Thoracic aorta (tissue), 2 donors: ENCODE measurements around the gene DTNB. TPM values are rescaled to one million over a fixed set of nuclear protein-coding genes. Genes with fewer than 3 reads are reported as not detected.
"Not testable (repeated sequence)": the region's sequence is repeated elsewhere in the genome, so short reads cannot be mapped to it uniquely, and the experiment has no call there.

Experiments used
- ATAC-seq: fragments of 150-250 bp; one replicate; pipeline ENCODE4 v1.8.0; 2017; ENCODE audit warnings: low read depth; ENCODE audit not compliant: insufficient number of reproducible peaks, low FRiP score
- DNase-seq: peaks from one replicate; pipeline ENCODE4 v3.0.0-alpha.2; 2020; ENCODE audit warnings: low spot score
- H3K27ac ChIP-seq, 2 donors: fragments of 200-600 bp; sonication (generic); 1 replicate in 1 of 2; 2 replicates in 1 of 2; pipeline ENCODE4 v1.5.1; 2016; ENCODE audit warnings: mild to moderate bottlenecking in 2 of 2, moderate library complexity in 2 of 2
- H3K27me3 ChIP-seq: fragments of 200-600 bp; sonication (generic); replicated peaks from 2 replicates; pipeline ENCODE4 v1.6.0; 2016; ENCODE audit warnings: mild to moderate bottlenecking; ENCODE audit not compliant: insufficient read depth
- H3K36me3 ChIP-seq: fragments of 200-600 bp; sonication (generic); one replicate; pipeline ENCODE4 v1.5.1; 2016
- H3K4me1 ChIP-seq, 2 donors: fragments of 200-600 bp; sonication (generic); 1 replicate in 1 of 2; 2 replicates in 1 of 2; pipeline versions ENCODE4 v1.5.1 to v1.6.0; 2016; ENCODE audit warnings: low read depth in 2 of 2, mild to moderate bottlenecking in 1 of 2; ENCODE audit not compliant: control insufficient read depth in 1 of 2
- H3K4me3 ChIP-seq: fragments of 200-600 bp; sonication (generic); 2 replicates; pipeline ENCODE4 v1.5.1; 2016; ENCODE audit warnings: mild to moderate bottlenecking
- H3K9me3 ChIP-seq: fragments of 200-600 bp; sonication (generic); 2 replicates; pipeline ENCODE4 v1.5.1; 2016
- CTCF ChIP-seq: fragments of 200-600 bp; sonication (generic); IDR thresholded peaks from one replicate; pipeline ENCODE4 v1.5.1; 2019; ENCODE audit warnings: antibody characterized with exemption
- total RNA-seq, 2 donors: library from RNA; depleted of rRNA; stranded (reverse); fragments of >200 nt; gene quantifications; one replicate each; pipeline versions ENCODE4 v1.1.0 to v1.2.3, GENCODE V29; 2016

Gene DTNB
- total RNA-seq, 2 donors from 2014 or later: 16.3 to 76.2 TPM

GRCh38 chr2:25614711-25615110, 58.7 kb downstream of the DTNB start:
- ATAC-seq (no peak), DNase-seq (no peak)
- Histone ChIP-seq H3K27ac (no peak overlapping the region), H3K9me3 (no peaks in the 10 kb centered on the region), H3K36me3 (no peaks in the 10 kb centered on the region), H3K27me3 (no peaks in the 10 kb centered on the region), H3K4me1 (peaks cover 0 to 19% of the 10 kb centered on the region in 2 donors), H3K4me3 (no peak overlapping the region)
- no peak for TF ChIP-seq CTCF

GRCh38 chr2:25608718-25609117, 64.7 kb downstream of the DTNB start:
- DNase-seq (no peak), ATAC-seq (no peak)
- Histone ChIP-seq H3K4me1 (no peaks in the 10 kb centered on the region), H3K4me3 (no peak overlapping the region), H3K27ac (no peak overlapping the region), H3K27me3 (no peaks in the 10 kb centered on the region), H3K36me3 (no peaks in the 10 kb centered on the region), H3K9me3 (no peaks in the 10 kb centered on the region)
- no peak for TF ChIP-seq CTCF

GRCh38 chr2:25606892-25607291, 66.5 kb downstream of the DTNB start:
- H3K27me3 ChIP-seq: no peaks in the 10 kb centered on the region
- no peaks in the 10 kb centered on the region for H3K9me3 ChIP-seq
- DNase-seq (no peak), ATAC-seq (no peak)
- H3K36me3 ChIP-seq: no peaks in the 10 kb centered on the region
- peak; percentile 68 for TF ChIP-seq CTCF
- no peaks in the 10 kb centered on the region for H3K4me1 ChIP-seq
- no peak overlapping the region for H3K4me3 ChIP-seq
- no peak overlapping the region for H3K27ac ChIP-seq

DNA sequence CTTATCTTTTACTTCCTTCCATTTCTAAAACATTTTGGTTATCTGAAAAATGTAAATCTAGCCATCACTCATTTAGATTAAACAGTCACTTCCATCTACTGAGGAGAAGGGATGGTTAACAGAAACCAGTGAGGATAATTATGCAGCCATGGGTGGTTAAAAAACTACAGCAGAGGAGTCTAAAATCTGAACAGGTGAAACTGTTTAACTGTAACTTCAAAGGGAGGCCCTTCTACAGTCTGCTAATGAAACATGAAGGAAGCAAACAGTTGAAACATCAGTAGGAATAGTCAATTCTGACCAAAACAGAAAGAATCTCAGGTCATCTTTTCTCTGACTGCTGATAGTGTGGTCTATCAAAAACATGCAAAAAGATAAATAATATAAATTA, 71.0 kb downstream of the DTNB start:
- ATAC-seq (no peak), DNase-seq (no peak)
- no peaks in the 10 kb centered on the region for H3K27me3 ChIP-seq
- H3K27ac ChIP-seq: no peak overlapping the region
- H3K4me1 ChIP-seq: no peaks in the 10 kb centered on the region
- no peak for TF ChIP-seq CTCF
- H3K4me3 ChIP-seq: no peak overlapping the region
- no peaks in the 10 kb centered on the region for H3K36me3 ChIP-seq
- no peaks in the 10 kb centered on the region for H3K9me3 ChIP-seq

DNA sequence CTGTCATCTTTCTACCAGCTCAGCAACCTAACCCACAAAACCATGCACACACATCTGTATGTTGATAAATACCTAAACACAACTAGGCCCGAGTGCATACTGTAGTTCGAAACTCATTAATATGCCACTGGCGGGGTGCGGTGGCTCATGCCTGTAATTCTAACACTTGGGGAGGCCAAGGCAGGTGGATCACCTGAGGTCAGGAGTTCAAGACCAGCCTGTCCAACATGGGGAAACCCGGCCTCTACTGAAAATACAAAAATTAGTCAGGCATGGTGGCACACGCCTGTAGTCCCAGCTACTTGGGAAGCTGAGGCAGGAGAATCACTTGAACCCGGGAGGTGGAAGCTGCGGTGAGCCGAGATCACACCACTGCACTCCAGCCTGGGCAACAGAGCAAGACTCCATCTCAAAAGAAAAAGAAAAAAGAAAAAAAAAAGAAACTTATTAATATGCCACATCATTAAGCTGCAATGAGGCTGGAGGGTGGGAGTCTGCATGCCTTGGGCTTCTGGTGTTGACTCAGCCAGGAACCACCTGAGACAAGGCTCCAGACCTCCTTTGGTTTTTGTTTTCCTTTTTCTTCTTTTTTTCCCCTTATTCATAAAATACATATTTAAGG, 71.6 kb downstream of the DTNB start:
- ATAC-seq, DNase-seq, H3K4me3 ChIP-seq, H3K27ac ChIP-seq, H3K27me3 ChIP-seq, H3K4me1 ChIP-seq, H3K9me3 ChIP-seq, H3K36me3 ChIP-seq: not testable (repeated sequence)

DNA sequence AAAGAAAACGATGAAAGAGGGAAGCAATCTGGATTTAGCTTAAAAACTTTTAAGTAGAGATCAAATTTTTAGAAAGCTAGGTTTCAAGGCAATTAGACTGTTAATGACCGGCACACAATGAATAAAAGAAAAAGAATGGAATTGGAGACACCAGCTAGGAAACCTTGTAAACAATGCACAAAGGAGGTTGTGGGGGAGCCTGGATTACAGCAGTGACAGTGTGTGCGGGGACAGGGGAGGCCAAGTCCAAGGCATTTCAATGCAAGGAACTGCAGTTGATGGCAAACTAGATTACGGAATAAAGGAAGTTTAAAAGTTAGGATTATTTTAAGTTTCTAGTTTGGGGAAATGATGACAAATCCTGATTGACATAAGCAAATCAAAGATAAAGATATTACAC, 74.5 kb downstream of the DTNB start:
- TF ChIP-seq CTCF: no peak
- no peaks in the 10 kb centered on the region for H3K4me1 ChIP-seq
- no peaks in the 10 kb centered on the region for H3K9me3 ChIP-seq
- no peak overlapping the region for H3K27ac ChIP-seq
- no peaks in the 10 kb centered on the region for H3K27me3 ChIP-seq
- H3K4me3 ChIP-seq: no peak overlapping the region
- ATAC-seq: no peak
- DNase-seq: no peak
- H3K36me3 ChIP-seq: no peaks in the 10 kb centered on the region
